GM23248 (cell line): Measurements from ENCODE around the gene LYPD1. TPM values are rescaled to one million over a fixed set of nuclear protein-coding genes. Genes with fewer than 3 reads are reported as not detected.

Experiments
- DNase-seq: peaks from one replicate; pipeline ENCODE4 v3.0.0-alpha.2; 2015
- H2AFZ ChIP-seq: fragments of 200-600 bp; sonication (generic); 2 replicates; pipeline ENCODE4 v1.6.1; 2016; ENCODE audit warnings: antibody characterized with exemption
- H3F3A ChIP-seq: fragments of 200-600 bp; sonication (generic); 2 replicates; pipeline ENCODE4 v1.6.1; 2016; ENCODE audit warnings: mild to moderate bottlenecking, antibody characterized with exemption, mixed run types; ENCODE audit not compliant: insufficient read depth
- H3K27ac ChIP-seq: fragments of 200-600 bp; sonication (generic); 2 replicates; pipeline ENCODE4 v1.5.1; 2016; ENCODE audit warnings: mild to moderate bottlenecking
- H3K27me3 ChIP-seq: fragments of 200-600 bp; sonication (generic); replicated peaks from 2 replicates; pipeline ENCODE4 v1.6.1; 2016; ENCODE audit warnings: mild to moderate bottlenecking; ENCODE audit not compliant: insufficient read depth
- H3K36me3 ChIP-seq: fragments of 200-600 bp; sonication (generic); 2 replicates; pipeline ENCODE4 v1.6.1; 2016; ENCODE audit warnings: low read depth, mild to moderate bottlenecking
- H3K4me1 ChIP-seq: fragments of 200-600 bp; sonication (generic); 2 replicates; pipeline ENCODE4 v1.6.1; 2016; ENCODE audit warnings: mild to moderate bottlenecking; ENCODE audit not compliant: insufficient read depth
- H3K4me2 ChIP-seq: fragments of 200-600 bp; sonication (generic); one replicate; pipeline ENCODE4 v1.6.1; 2016; ENCODE audit warnings: mild to moderate bottlenecking; ENCODE audit not compliant: unreplicated experiment
- H3K4me3 ChIP-seq: fragments of 200-600 bp; sonication (generic); 2 replicates; pipeline ENCODE4 v1.5.1; 2016; ENCODE audit warnings: mild to moderate bottlenecking
- H3K79me2 ChIP-seq: fragments of 200-600 bp; sonication (generic); 2 replicates; pipeline ENCODE4 v1.6.1; 2016; ENCODE audit warnings: mild to moderate bottlenecking; ENCODE audit not compliant: insufficient read depth
- H3K9ac ChIP-seq: fragments of 200-600 bp; sonication (generic); 2 replicates; pipeline ENCODE4 v1.6.1; 2016; ENCODE audit warnings: mild to moderate bottlenecking
- H3K9me2 ChIP-seq: fragments of 200-600 bp; sonication (generic); 2 replicates; pipeline ENCODE4 v1.6.1; 2016; ENCODE audit warnings: mixed run types, mild to moderate bottlenecking, moderate library complexity; ENCODE audit not compliant: insufficient read depth
- H3K9me3 ChIP-seq: fragments of 200-600 bp; sonication (generic); one replicate; pipeline ENCODE4 v1.6.1; 2017; ENCODE audit warnings: low read depth
- H4K20me1 ChIP-seq: fragments of 200-600 bp; sonication (generic); 2 replicates; pipeline ENCODE4 v1.6.0; 2016; ENCODE audit not compliant: insufficient read depth
- EZH2 ChIP-seq: fragments of 200-600 bp; sonication (generic); IDR thresholded peaks from 2 replicates; pipeline ENCODE4 v1.6.1; 2018; ENCODE audit warnings: antibody characterized with exemption, mild to moderate bottlenecking; ENCODE audit not compliant: insufficient read depth, poor library complexity, severe bottlenecking
- EZH2phosphoT487 ChIP-seq: fragments of 200-600 bp; sonication (generic); IDR thresholded peaks from 2 replicates; pipeline ENCODE4 v1.6.1; 2018; ENCODE audit warnings: antibody characterized with exemption, moderate library complexity, mild to moderate bottlenecking, low read depth; ENCODE audit not compliant: insufficient read depth
- WGBS, 2 experiments: methylation state at CpG; one replicate each; pipeline ENCODE4 v1.1.6; 2015 to 2017; ENCODE audit warnings: low lambda C conversion rate in 2 of 2, low coverage in 1 of 2; ENCODE audit errors: missing lambda C conversion rate in 2 of 2; 5-methylcytosine and 5-hydroxymethylcytosine counted together
- in situ Hi-C: fragments of 300-500 bp; cut with MboI; formaldehyde crosslinking; loops from 2 replicates; pipeline ENCODE4 v1.15.0; 2020
- polyA plus RNA-seq: library from polyadenylated mRNA; unstranded; fragments of >200 nt; fragmentation: Nextera tagmentation; extraction: Ambion mirVana; gene quantifications from 2 replicates; pipeline ENCODE4 v1.2.1, GENCODE V29; 2016
- total RNA-seq: library from RNA; depleted of rRNA; stranded (reverse); fragments of >200 nt; shearing (Covaris generic); gene quantifications from 2 replicates; pipeline ENCODE4 v1.2.3, GENCODE V29; 2014

Gene LYPD1
- total and polyA plus RNA-seq, 2 experiments from 2014 or later = 0.11 to 0.51 TPM

GRCh38 chr2:132607426-132608090, 62.4 kb downstream of the LYPD1 start:
- Histone ChIP-seq H3K27ac (no peak overlapping the region), H3K27me3 (no peaks in the 10 kb centered on the region), H3K4me3 (no peak overlapping the region), H3F3A (no peaks in the 10 kb centered on the region), H3K36me3 (no peaks in the 10 kb centered on the region), H3K9me3 (no peaks in the 10 kb centered on the region), H3K9ac (no peak overlapping the region), H3K4me2 (no peak overlapping the region), H4K20me1 (no peaks in the 10 kb centered on the region), H3K4me1 (no peaks in the 10 kb centered on the region), H3K79me2 (no peaks in the 10 kb centered on the region), H3K9me2 (no peaks in the 10 kb centered on the region), H2AFZ (no peak overlapping the region)
- in situ Hi-C loops = no loop called here
- DNase-seq = no peak
- no peak for TF ChIP-seq EZH2phosphoT487
- TF ChIP-seq EZH2 = no peak
- WGBS, 2 experiments = 72 to 75% methylated on average over 4 of the region's 4 CpGs

- WGBS, 2 experiments = 58 to 60% methylated on average over 8 of the region's 8 CpGs
- Histone ChIP-seq H3K9ac (no peak overlapping the region), H3K79me2 (no peaks in the 10 kb centered on the region), H3K9me3 (no peaks in the 10 kb centered on the region), H4K20me1 (no peaks in the 10 kb centered on the region), H3F3A (no peaks in the 10 kb centered on the region), H2AFZ (no peak overlapping the region), H3K9me2 (0 out of 2 replicates have a peak, but pooled peaks cover 2% of the 10 kb centered on the region), H3K4me3 (no peak overlapping the region), H3K4me2 (no peak overlapping the region), H3K27ac (no peak overlapping the region), H3K4me1 (no peaks in the 10 kb centered on the region), H3K27me3 (no peaks in the 10 kb centered on the region), H3K36me3 (no peaks in the 10 kb centered on the region)
- in situ Hi-C loops = no loop called here
- TF ChIP-seq EZH2phosphoT487 = no peak
- DNase-seq = no peak
Measured at GRCh38 chr2:132606649-132607048, 63.4 kb downstream of the LYPD1 start.

- no peaks in the 10 kb centered on the region for H3K9me3 ChIP-seq
- H3K36me3 ChIP-seq = no peaks in the 10 kb centered on the region
- DNase-seq = no peak
- H3K79me2 ChIP-seq = no peaks in the 10 kb centered on the region
- 0 out of 2 replicates have a peak, but pooled peaks cover 2% of the 10 kb centered on the region for H3K9me2 ChIP-seq
- H3K27ac ChIP-seq = no peak overlapping the region
- no peak overlapping the region for H3K9ac ChIP-seq
- WGBS, 2 experiments = 62 to 66% methylated on average over 14 of the region's 14 CpGs
- no peaks in the 10 kb centered on the region for H3K4me1 ChIP-seq
- no peaks in the 10 kb centered on the region for H3K27me3 ChIP-seq
- H3K4me3 ChIP-seq = no peak overlapping the region
- H2AFZ ChIP-seq = no peak overlapping the region
- TF ChIP-seq EZH2 (no peak), EZH2phosphoT487 (no peak)
- in situ Hi-C loops = no loop called here
- no peak overlapping the region for H3K4me2 ChIP-seq
- H3F3A ChIP-seq = no peaks in the 10 kb centered on the region
- H4K20me1 ChIP-seq = no peaks in the 10 kb centered on the region
Measured at GRCh38 chr2:132605236-132606180, 64.5 kb downstream of the LYPD1 start.

GRCh38 chr2:132604561-132604960, 65.4 kb downstream of the LYPD1 start:
- no peaks in the 10 kb centered on the region for H3K36me3 ChIP-seq
- H3K79me2 ChIP-seq = no peaks in the 10 kb centered on the region
- H3K27me3 ChIP-seq = no peaks in the 10 kb centered on the region
- no peak for DNase-seq
- H3K9me3 ChIP-seq = no peaks in the 10 kb centered on the region
- TF ChIP-seq EZH2phosphoT487 (no peak), EZH2 (no peak)
- WGBS, 2 experiments = 42 to 48% methylated on average over 1 of the region's 1 CpG
- no peak overlapping the region for H3K27ac ChIP-seq
- no peaks in the 10 kb centered on the region for H3F3A ChIP-seq
- no peaks in the 10 kb centered on the region for H4K20me1 ChIP-seq
- no peak overlapping the region for H3K4me2 ChIP-seq
- 0 out of 2 replicates have a peak, but pooled peaks cover 2% of the 10 kb centered on the region for H3K9me2 ChIP-seq
- no peak overlapping the region for H3K9ac ChIP-seq
- no peak overlapping the region for H3K4me3 ChIP-seq
- in situ Hi-C loops = no loop called here
- no peaks in the 10 kb centered on the region for H3K4me1 ChIP-seq
- no peak overlapping the region for H2AFZ ChIP-seq
